K562 (cell line): ENCODE results near the gene BMP8B.
"Not testable (repeated sequence)": the region's sequence is repeated elsewhere in the genome, so short reads cannot be mapped to it uniquely, and the experiment has no call there.

Experiments
- ARID3B ChIP-seq: fragments of 250-450 bp; sonication (Bioruptor Pico); IDR thresholded peaks from 2 replicates; pipeline ENCODE4 v1.4.0; 2020; ENCODE audit warnings: borderline replicate concordance
- DPF2 ChIP-seq: fragments of 450-650 bp; IDR thresholded peaks from 2 replicates; pipeline ENCODE4 v1.6.1; 2016
- E2F5 ChIP-seq: sonication (generic); formaldehyde crosslinking; IDR thresholded peaks from 2 replicates; pipeline ENCODE4 v1.8.0; 2022; ENCODE audit warnings: mild to moderate bottlenecking, missing genetic modification reagents
- EZH2 ChIP-seq: IDR thresholded peaks from 2 replicates; pipeline ENCODE4 v1.6.1; 2012; ENCODE audit warnings: low read depth, mild to moderate bottlenecking, inconsistent platforms, low read length, borderline replicate concordance
- POLR2A ChIP-seq: fragments of 450-650 bp; conservative IDR thresholded peaks from 2 replicates; pipeline ENCODE4 v1.6.1; 2016
- RBFOX2 ChIP-seq: fragments of 200-400 bp; formaldehyde crosslinking; IDR thresholded peaks from 2 replicates; pipeline ENCODE4 v1.6.1; 2017; ENCODE audit warnings: low read depth, mild to moderate bottlenecking, low read length, moderate library complexity
- REST ChIP-seq, 2 experiments: fragments of 450-650 bp; formaldehyde crosslinking in 1 of 2; IDR thresholded peaks; 2 replicates each; pipeline versions ENCODE4 v1.4.0 to v1.6.1; 2014 to 2020; ENCODE audit warnings: mild to moderate bottlenecking in 2 of 2, borderline replicate concordance in 1 of 2, low read depth in 1 of 2
- SIN3A ChIP-seq, 2 experiments: fragments of 150-350 bp in 1 of 2; IDR thresholded peaks; 2 replicates each; pipeline ENCODE4 v1.6.1; 2011 to 2016; ENCODE audit warnings: borderline replicate concordance in 2 of 2, low read depth in 2 of 2, low read length in 2 of 2, mild to moderate bottlenecking in 2 of 2, moderate library complexity in 2 of 2; ENCODE audit not compliant: control insufficient read depth in 1 of 2
- TARDBP ChIP-seq: fragments of 450-650 bp; IDR thresholded peaks from 2 replicates; pipeline ENCODE4 v1.6.1; 2016
- TRIM25 ChIP-seq: fragments of 450-650 bp; IDR thresholded peaks from 2 replicates; pipeline ENCODE4 v1.7.0; 2016; ENCODE audit warnings: borderline replicate concordance
- ZBTB33 ChIP-seq: sonication (generic); formaldehyde crosslinking; IDR thresholded peaks from 2 replicates; pipeline ENCODE4 v1.8.1; 2023; ENCODE audit warnings: mild to moderate bottlenecking, missing genetic modification reagents
- ZNF253 ChIP-seq: fragments of 250-450 bp; sonication (Bioruptor Pico); conservative IDR thresholded peaks from 2 replicates; pipeline ENCODE4 v1.6.1; 2021; ENCODE audit warnings: mild to moderate bottlenecking
- ZNF316 ChIP-seq: fragments of 450-650 bp; IDR thresholded peaks from 2 replicates; pipeline ENCODE4 v1.6.1; 2016

GRCh38 chr1:39782685-39783084 is 6.0 kb downstream of the BMP8B start:
- TF ChIP-seq TARDBP; E2F5 (CRISPR knock-in tag); RBFOX2; ZBTB33 (CRISPR knock-in tag); POLR2A; DPF2; ARID3B (CRISPR knock-in tag); ZNF316; ZNF253 (CRISPR knock-in tag); REST (IDR thresholded peaks at IDR 0.05; ENCODE audit: borderline replicate concordance); REST (CRISPR knock-in tag; IDR thresholded peaks at IDR 0.05; ENCODE audit: low read depth); EZH2; TRIM25; SIN3A (IDR thresholded peaks at IDR 0.05; ENCODE audit: borderline replicate concordance in 2 of 2, control insufficient read depth in 1 of 2, low read depth in 2 of 2, low read length in 2 of 2): not testable (repeated sequence)
